Head of caudate nucleus (tissue), 42 donors: ENCODE data around the gene CA9.
A peak's percentile ranks its signal among the peaks of the same experiment; 100 is the strongest.

Experiments used
- DNase-seq, 42 donors: peaks; one replicate each; pipeline versions ENCODE4 v3.0.0 to v3.0.0-alpha.2; 2020 to 2021; ENCODE audit warnings: mixed read lengths in 7 of 42
- intact Hi-C: fragments of 100-400 bp; cut with DNase I; formaldehyde crosslinking; loops from one replicate; pipeline ENCODE4 v1.15.0; 2022

The CA9 gene

GRCh38 chr9:35649431-35650340 lies 24.0 kb upstream of the CA9 start:
- intact Hi-C loops, result no loop called here

DNA sequence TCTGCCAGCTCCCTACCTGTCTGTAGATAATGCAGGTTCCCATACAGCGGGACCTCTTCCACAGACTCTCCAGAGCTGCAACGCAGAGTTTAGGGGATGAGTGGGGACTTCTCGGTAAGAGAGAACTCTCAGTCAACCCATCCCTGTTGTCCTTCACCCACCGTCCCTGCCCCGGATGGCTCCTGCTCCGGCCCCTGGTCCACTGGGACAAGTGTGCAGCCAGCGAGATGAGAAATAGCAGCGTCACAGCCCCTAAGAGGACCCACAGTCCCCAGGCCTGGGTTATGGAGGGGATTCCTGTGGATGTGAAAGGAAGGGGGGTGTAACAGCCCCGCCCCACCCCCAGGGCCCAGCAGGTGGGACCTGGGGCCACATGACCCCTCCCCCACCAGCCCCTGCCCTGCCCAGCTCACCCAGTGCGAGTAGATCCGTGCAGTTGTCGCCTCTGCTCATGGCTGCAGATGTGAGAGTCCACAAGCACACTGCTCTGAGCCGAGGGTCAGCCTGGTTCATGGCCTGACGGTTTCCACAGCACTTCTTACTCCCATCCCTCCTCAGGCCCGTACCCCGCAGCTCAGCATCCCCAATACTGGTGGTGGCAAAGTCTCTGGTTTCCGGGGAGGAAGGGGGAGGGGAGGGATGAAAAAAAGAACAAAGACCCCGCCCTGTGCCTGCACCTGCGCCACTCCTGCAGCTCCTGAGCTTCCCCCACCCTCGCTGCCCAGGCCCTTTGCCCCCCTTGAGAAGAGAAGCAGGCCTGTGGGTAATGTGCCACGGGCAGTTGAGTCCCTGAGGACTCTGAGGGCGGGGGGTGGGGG lies 23.2 kb upstream of the CA9 start, which contains the start of gene SIT1:
Gene SIT1, minus strand, starts transcription at position 591 of the 818 bp plus-strand sequence. Its CDS starts 78 bp downstream, at position 513.
- intact Hi-C loops, result no loop called here

More at GRCh38 chr9:35649431-35650340, 24.0 kb upstream of the CA9 start:
- peak in 11 of 42 donors; percentile 9 to 49 (median 34) for DNase-seq

GRCh38 chr9:35651956-35652828 lies 21.5 kb upstream of the CA9 start:
- intact Hi-C loops, result no loop called here
- no peak for DNase-seq

More for the DNA sequence above, 23.2 kb upstream of the CA9 start, which contains the start of gene SIT1:
- DNase-seq, result no peak

DNA sequence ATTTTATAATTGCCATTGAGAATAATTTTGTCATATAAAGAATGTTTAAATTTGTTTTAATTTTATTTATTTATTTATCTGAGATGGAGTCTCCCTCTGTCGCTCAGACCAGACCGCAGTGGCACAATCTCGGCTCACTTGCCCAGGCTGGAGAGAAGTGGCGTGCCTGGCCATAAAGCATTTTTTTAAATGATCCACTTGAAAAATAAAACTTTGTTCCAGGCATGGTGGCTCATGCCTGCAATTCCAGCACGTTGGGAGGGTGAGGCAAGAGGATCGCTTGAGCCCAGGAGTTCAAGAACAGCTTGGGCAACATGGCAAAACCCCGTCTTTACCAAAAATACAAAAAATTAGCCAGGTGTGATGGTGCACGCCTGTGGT lies 20.9 kb upstream of the CA9 start:
- intact Hi-C loops, result no loop called here
- peak in 1 of 42 donors; percentile 4 for DNase-seq

DNA sequence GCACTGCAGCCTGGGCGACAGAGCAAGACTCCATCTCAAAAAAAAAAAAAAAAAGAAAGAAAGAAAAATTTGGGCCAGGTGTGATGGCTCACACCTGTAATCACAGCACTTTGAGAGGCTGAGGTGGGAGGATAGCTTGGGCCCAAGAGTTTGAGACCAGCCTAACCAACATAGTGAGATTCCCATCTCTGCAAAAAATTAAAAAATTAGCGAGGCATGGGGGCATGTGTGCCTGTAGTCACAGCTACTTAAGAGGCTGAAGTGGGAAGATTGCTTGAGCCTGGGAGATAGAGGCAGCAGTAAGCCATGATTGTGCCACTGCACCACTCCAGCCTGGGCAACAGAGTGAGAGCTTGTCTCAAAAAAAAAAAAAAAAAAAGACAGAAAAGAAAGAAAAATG lies 20.1 kb upstream of the CA9 start:
- no peak for DNase-seq
- intact Hi-C loops, result no loop called here

- intact Hi-C loops, result loop anchor here (2.0 kb wide), 1 partner anchor 76 kb away; the partner anchor contains the start of genes CREB3 and TLN1
- DNase-seq, result peak in 1 of 42 donors; percentile 9
Measured at GRCh38 chr9:35656348-35656747, 17.4 kb upstream of the CA9 start.

- DNase-seq, result peak in 4 of 42 donors; percentile 12 to 25 (median 18)
- intact Hi-C loops, result loop anchor here (2.0 kb wide), 1 partner anchor 76 kb away; the partner anchor contains the start of genes CREB3 and TLN1
Measured at GRCh38 chr9:35656831-35657545, 16.7 kb upstream of the CA9 start.

DNA sequence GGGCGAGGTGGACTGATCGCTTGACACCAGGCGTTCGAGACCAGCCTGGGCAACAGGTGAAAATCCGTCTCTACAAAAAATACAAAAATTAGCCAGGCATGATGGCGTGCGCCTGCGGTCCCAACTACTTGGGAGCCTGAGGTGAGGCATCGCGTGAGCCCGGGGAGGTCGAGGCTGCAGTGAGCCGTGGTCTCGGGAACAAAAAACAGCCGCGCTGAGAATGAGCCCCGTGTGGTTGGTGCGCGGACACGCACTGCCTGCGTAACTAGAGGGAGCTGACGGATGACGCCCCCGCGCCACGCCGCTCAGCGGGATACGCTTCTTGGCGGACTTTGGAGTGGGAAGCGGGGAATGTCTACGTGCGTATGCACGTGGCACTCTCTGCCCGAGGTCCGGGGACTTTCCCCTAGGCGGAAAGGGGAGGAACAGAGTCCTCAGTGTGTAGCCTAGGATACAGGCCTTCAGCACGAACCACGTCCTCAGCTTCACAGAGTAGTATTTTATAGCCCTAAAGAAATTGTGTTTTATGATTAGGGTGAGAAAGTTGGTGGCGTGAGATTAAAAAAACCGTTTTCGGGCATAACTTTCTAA lies 16.1 kb upstream of the CA9 start, which contains the start of gene RMRP:
Gene RMRP, minus strand, starts transcription at position 474 of the 591 bp plus-strand sequence.
- DNase-seq, result peak; percentile 89 to 100 (median 98)
- intact Hi-C loops, result loop anchor here (2.0 kb wide), 1 partner anchor 75 kb away; the partner anchor contains the start of genes CREB3 and TLN1

DNA sequence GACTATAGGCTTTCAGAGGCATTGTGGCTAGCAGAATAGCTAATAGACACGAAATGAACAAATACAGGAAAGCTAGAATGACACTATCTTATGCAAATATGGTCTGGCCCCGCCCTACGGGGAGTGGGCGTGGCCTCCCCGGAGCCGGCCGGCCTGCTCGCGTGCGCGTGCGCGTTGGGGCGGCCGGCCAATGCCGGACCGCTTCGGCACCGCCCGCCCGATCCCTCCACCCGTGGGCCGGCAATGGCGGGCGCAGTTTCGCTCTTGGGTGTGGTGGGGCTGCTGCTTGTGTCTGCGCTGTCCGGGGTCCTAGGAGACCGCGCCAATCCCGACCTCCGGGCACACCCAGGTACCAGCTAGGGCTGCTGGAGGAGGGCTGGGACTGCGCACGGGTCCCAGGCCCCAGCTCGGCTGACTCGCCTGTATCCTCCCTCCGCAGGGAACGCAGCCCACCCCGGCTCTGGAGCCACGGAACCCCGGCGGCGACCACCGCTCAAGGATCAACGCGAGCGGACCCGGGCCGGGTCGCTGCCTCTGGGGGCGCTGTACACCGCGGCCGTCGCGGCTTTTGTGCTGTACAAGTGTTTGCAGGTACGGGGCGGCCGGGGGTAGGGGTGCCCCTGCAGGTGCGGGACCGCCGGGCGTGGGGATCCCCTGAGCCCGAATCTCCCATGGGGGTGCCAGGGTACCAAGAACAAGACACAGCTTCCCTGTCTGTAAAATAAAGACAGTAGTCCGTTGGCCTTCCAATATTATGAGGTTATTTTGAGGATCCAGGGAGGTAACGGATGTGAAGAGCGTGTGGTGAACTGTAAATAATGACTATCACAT lies 15.4 kb upstream of the CA9 start, which contains the start of gene CCDC107:
Gene CCDC107, plus strand, starts transcription at position 156 of the 831 bp plus-strand sequence. Its CDS starts 88 bp downstream, at position 244.
- intact Hi-C loops, result no loop called here
- peak; percentile 60 to 92 (median 84) for DNase-seq

DNA sequence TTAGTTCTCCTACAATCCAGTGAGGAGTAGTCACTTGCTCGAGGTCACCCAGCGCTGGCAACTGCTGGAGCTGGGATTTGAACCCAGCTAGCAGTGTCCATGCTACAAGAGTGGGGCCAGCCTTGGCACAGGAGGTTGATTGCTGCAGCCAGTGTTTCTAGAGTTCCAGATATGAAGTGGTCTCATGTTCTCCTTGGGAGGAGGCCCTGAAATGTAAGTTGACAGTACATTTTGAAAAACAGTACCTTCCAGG lies 14.8 kb upstream of the CA9 start:
- intact Hi-C loops, result no loop called here
- DNase-seq, result peak in 17 of 42 donors; percentile 9 to 58 (median 36)

- intact Hi-C loops, result no loop called here
- DNase-seq, result no peak
Measured at GRCh38 chr9:35659340-35659739, 14.4 kb upstream of the CA9 start.

- intact Hi-C loops, result no loop called here
- DNase-seq, result peak in 18 of 42 donors; percentile 14 to 75 (median 42)
Measured at GRCh38 chr9:35660966-35661415, 12.7 kb upstream of the CA9 start.

DNA sequence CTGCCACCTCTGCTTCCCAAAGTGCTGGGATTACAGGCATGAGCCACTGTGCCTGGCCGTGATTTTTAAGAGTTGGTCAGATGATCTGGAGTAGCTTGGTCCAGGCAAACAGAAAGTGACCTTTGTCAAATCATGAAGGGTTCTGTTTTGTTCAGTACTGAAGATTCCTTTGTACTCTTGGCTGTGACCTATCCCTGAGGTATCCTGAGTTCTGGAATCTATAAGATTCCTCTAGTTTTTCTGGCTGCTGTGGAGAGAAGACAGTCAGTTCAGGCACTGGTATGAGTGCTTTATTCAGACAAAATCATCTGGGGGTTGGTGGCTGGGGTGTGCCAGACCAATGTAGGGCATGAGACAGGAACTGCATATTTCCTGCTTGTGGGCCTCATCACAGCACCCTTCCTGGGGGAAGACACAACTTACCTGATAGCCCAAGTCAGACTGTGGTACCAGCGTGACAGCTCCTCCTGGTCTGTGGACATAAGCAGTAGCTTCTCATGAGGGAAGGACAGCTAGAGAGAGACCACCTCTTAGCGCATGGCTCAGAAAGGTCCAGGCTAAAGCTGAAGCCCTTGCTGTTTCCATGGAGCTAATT lies 11.9 kb upstream of the CA9 start:
- no peak for DNase-seq
- intact Hi-C loops, result no loop called here

- intact Hi-C loops, result no loop called here
- no peak for DNase-seq
Measured at GRCh38 chr9:35662437-35662836, 11.3 kb upstream of the CA9 start.

GRCh38 chr9:35664531-35665470 lies 8.9 kb upstream of the CA9 start, which contains the start of gene ARHGEF39:
Gene ARHGEF39, minus strand, starts transcription at chr9:35665195. Its CDS starts 26 bp downstream, at chr9:35665169.
- intact Hi-C loops, result no loop called here

More at GRCh38 chr9:35664531-35665470, 8.9 kb upstream of the CA9 start, which contains the start of gene ARHGEF39:
- DNase-seq, result peak; percentile 10 to 87 (median 73)
